PC-3 (cell line): ENCODE data around the gene UBA3. TPM values are rescaled to one million over a fixed set of nuclear protein-coding genes. Genes with fewer than 3 reads are reported as not detected.

Experiments
- ATAC-seq: fragments of 200-7000 bp; cut with Tn5 transposase; 2 replicates; pipeline ENCODE4 v1.9.1; 2020; ENCODE audit warnings: mild to moderate bottlenecking, moderate library complexity
- BruUV-seq: library from RNA; stranded (reverse); fragments of 400-500 nt; replicated peaks from 2 replicates; lab custom pipeline; 2021; lab: Mats Ljungman, UMichigan
- CTCF ChIA-PET: fragments of 300-600 bp; sonication (Branson Sonifier 250); formaldehyde crosslinking; loops from one replicate; lab custom pipeline; 2022; ENCODE audit warnings: antibody characterized with exemption; lab: Charles Lee
- POLR2A ChIA-PET: fragments of 300-600 bp; sonication (Branson Sonifier 250); formaldehyde crosslinking; loops from one replicate; lab custom pipeline; 2022; ENCODE audit warnings: antibody characterized with exemption; ENCODE audit not compliant: unreplicated experiment; lab: Charles Lee
- DNase-seq: peaks from one replicate; pipeline ENCODE4 v3.0.0-alpha.2; 2015
- H2AFZ ChIP-seq: fragments of 300-600 bp; sonication (generic); 2 replicates; pipeline ENCODE4 v1.6.0; 2016; ENCODE audit warnings: antibody characterized with exemption, low read length
- H3F3A ChIP-seq: fragments of 300-600 bp; sonication (generic); one replicate; pipeline ENCODE4 v1.6.0; 2017; ENCODE audit warnings: antibody characterized with exemption, low read length, control low read depth, mild to moderate bottlenecking; ENCODE audit not compliant: unreplicated experiment
- H3K27ac ChIP-seq: fragments of 300-600 bp; sonication (generic); 2 replicates; pipeline ENCODE4 v1.5.1; 2016; ENCODE audit warnings: mild to moderate bottlenecking, low read length
- H3K27me3 ChIP-seq: fragments of 300-600 bp; sonication (generic); 2 replicates; pipeline ENCODE4 v1.6.1; 2016; ENCODE audit warnings: low read length, mixed read lengths
- H3K36me3 ChIP-seq: fragments of 300-600 bp; sonication (generic); 2 replicates; pipeline ENCODE4 v1.6.1; 2016; ENCODE audit warnings: low read depth, mixed run types, low read length, mixed read lengths
- H3K4me1 ChIP-seq: fragments of 300-600 bp; sonication (generic); 2 replicates; pipeline ENCODE4 v1.5.1; 2016; ENCODE audit warnings: low read length; ENCODE audit not compliant: insufficient read depth
- H3K4me2 ChIP-seq: fragments of 300-600 bp; sonication (generic); 2 replicates; pipeline ENCODE4 v1.6.0; 2016; ENCODE audit warnings: low read length
- H3K4me3 ChIP-seq: fragments of 300-600 bp; sonication (generic); 2 replicates; pipeline ENCODE4 v1.5.1; 2016; ENCODE audit warnings: mild to moderate bottlenecking, low read length, mixed read lengths
- H3K79me2 ChIP-seq: fragments of 300-600 bp; sonication (generic); 2 replicates; pipeline ENCODE4 v1.6.1; 2017; ENCODE audit warnings: low read length, mixed read lengths
- H3K9ac ChIP-seq: fragments of 300-600 bp; sonication (generic); 2 replicates; pipeline ENCODE4 v1.6.0; 2016; ENCODE audit warnings: mild to moderate bottlenecking, low read length
- H3K9me2 ChIP-seq: fragments of 300-600 bp; sonication (generic); replicated peaks from 2 replicates; pipeline ENCODE4 v1.6.1; 2016; ENCODE audit warnings: mixed run types, low read length, mixed read lengths
- H3K9me3 ChIP-seq: fragments of 300-600 bp; sonication (generic); 2 replicates; pipeline ENCODE4 v1.6.1; 2016; ENCODE audit warnings: low read length, mixed read lengths
- H4K20me1 ChIP-seq: fragments of 300-600 bp; sonication (generic); 2 replicates; pipeline ENCODE4 v1.6.1; 2016; ENCODE audit warnings: low read length, mixed read lengths
- EZH2 ChIP-seq: fragments of 300-600 bp; sonication (generic); IDR thresholded peaks from one replicate; pipeline ENCODE4 v1.6.1; 2017; ENCODE audit warnings: antibody characterized with exemption, mild to moderate bottlenecking, low read length; ENCODE audit not compliant: unreplicated experiment
- EZH2phosphoT487 ChIP-seq: fragments of 300-600 bp; sonication (generic); IDR thresholded peaks from 2 replicates; pipeline ENCODE4 v1.6.1; 2018; ENCODE audit warnings: mild to moderate bottlenecking, antibody characterized with exemption, low read length, borderline replicate concordance
- intact Hi-C: fragments of 100-400 bp; cut with micrococcal nuclease; formaldehyde crosslinking; loops from 2 replicates; pipeline ENCODE4 v1.9.0; 2023
- total RNA-seq: library from RNA; depleted of rRNA; stranded (reverse); fragments of >200 nt; gene quantifications from 2 replicates; pipeline ENCODE4 v1.2.3, GENCODE V29; 2014
- TF ChIP-seq, protein P1 (sequence below): fragments of 300-600 bp; sonication (generic); conservative IDR thresholded peaks from 2 replicates; pipeline ENCODE4 v1.5.1; 2017; ENCODE audit warnings: antibody characterized with exemption, low read depth, mild to moderate bottlenecking, low read length

The UBA3 gene
- total RNA-seq, 1 experiment from 2014 or later, result 27.5 TPM

DNA sequence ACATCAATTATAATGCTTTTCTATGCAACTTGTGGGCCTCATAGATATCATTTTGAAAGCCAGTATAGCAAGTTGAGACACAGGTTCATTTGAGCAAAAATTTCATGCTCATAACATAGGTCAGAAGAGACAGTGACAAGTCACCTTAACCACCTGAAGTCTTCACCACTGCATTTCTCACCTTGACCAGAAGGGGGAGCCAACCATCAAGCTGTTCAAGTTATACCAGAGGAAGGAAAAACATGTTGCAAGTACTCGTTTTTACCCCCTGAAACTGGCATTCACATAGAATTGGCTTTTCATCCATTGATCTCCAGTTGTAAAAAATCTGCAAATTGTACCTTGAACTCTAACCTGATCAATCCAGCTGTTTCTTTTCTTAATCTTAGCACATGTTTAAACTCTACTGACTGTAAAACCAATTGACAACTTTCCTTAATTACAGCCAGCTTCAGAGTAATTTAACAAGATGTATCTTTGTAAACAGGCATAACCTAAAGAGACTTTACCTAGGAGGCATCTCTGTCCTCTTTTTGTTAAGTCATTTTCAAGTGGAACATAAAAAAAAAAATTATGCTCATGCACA lies 40.8 kb upstream of the UBA3 start:
- Histone ChIP-seq H3K27me3 (no peaks in the 10 kb centered on the region), H4K20me1 (no peaks in the 10 kb centered on the region), H3K36me3 (no peaks in the 10 kb centered on the region), H3F3A (no peaks in the 10 kb centered on the region), H2AFZ (0 out of 2 replicates have a peak overlapping the region, but pooled peaks have one; percentile 28), H3K4me1 (peaks cover 11% of the 10 kb centered on the region), H3K9me3 (no peaks in the 10 kb centered on the region), H3K4me3 (no peak overlapping the region), H3K79me2 (no peaks in the 10 kb centered on the region), H3K27ac (no peak overlapping the region), H3K4me2 (no peak overlapping the region), H3K9me2 (no peaks in the 10 kb centered on the region), H3K9ac (no peak overlapping the region)
- DNase-seq (peak; percentile 77), ATAC-seq (peak; percentile 79)
- TF ChIP-seq, protein P1, sequence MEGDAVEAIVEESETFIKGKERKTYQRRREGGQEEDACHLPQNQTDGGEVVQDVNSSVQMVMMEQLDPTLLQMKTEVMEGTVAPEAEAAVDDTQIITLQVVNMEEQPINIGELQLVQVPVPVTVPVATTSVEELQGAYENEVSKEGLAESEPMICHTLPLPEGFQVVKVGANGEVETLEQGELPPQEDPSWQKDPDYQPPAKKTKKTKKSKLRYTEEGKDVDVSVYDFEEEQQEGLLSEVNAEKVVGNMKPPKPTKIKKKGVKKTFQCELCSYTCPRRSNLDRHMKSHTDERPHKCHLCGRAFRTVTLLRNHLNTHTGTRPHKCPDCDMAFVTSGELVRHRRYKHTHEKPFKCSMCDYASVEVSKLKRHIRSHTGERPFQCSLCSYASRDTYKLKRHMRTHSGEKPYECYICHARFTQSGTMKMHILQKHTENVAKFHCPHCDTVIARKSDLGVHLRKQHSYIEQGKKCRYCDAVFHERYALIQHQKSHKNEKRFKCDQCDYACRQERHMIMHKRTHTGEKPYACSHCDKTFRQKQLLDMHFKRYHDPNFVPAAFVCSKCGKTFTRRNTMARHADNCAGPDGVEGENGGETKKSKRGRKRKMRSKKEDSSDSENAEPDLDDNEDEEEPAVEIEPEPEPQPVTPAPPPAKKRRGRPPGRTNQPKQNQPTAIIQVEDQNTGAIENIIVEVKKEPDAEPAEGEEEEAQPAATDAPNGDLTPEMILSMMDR, result peak; percentile 73
- TF ChIP-seq EZH2phosphoT487, result no peak
- BruUV-seq, result no TSS peak
- ChIA-PET POLR2A (interaction anchor here (0.6 kb wide), 1 partner anchor 79 kb away, joined by 13 read pairs; no protein-coding TSS in a partner anchor), CTCF (interaction anchor here (0.6 to 1.0 kb wide), 2 partner anchors 35 to 40 kb away, joined by 3 read pairs; no protein-coding TSS in a partner anchor)
- intact Hi-C loops, result loop anchor here (1.0 to 5.0 kb wide), 3 partner anchors 34 to 306 kb away; no protein-coding TSS in a partner anchor

DNA sequence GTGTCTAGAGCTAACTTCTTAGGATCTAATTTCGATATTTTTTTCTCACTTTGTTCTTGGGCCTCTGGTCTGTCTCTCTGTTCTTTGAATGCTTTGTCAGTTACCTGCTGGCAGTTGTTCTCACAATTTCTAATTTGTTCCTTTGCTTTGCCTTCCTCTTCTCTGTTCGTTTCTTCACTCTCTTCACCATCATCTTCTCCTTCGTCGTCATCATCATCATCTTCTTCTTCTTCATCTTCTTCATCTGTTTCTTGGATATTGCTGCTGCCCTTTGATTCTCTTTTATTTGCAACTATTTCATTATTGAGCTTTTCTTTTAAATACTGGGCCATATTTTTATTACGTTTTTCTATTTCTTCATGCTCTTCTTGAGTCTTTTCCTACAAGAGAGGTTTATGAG lies 39.5 kb upstream of the UBA3 start:
- POLR2A ChIA-PET, result no interaction called here

GRCh38 chr3:69119138-69119537 lies 39.0 kb upstream of the UBA3 start:
- ChIA-PET POLR2A (no interaction called here), CTCF (no interaction called here)
- intact Hi-C loops, result no loop called here
- no peak overlapping the region for H3K27ac ChIP-seq
- H4K20me1 ChIP-seq, result no peaks in the 10 kb centered on the region
- H3K36me3 ChIP-seq, result no peaks in the 10 kb centered on the region
- no peak for ATAC-seq
- H3K4me1 ChIP-seq, result peaks cover 19% of the 10 kb centered on the region
- H3K79me2 ChIP-seq, result no peaks in the 10 kb centered on the region
- H2AFZ ChIP-seq, result no peak overlapping the region
- no TSS peak for BruUV-seq
- no peaks in the 10 kb centered on the region for H3K9me2 ChIP-seq
- no peaks in the 10 kb centered on the region for H3F3A ChIP-seq
- DNase-seq, result no peak
- no peak for TF ChIP-seq EZH2
- TF ChIP-seq, protein P1, result no peak
- TF ChIP-seq EZH2phosphoT487, result no peak
- no peak overlapping the region for H3K4me2 ChIP-seq
- no peaks in the 10 kb centered on the region for H3K9me3 ChIP-seq
- no peak overlapping the region for H3K4me3 ChIP-seq
- no peaks in the 10 kb centered on the region for H3K27me3 ChIP-seq
- H3K9ac ChIP-seq, result no peak overlapping the region

More for the DNA sequence above, 39.5 kb upstream of the UBA3 start:
- Histone ChIP-seq H3K79me2 (no peaks in the 10 kb centered on the region), H3K36me3 (no peaks in the 10 kb centered on the region), H3K9me2 (no peaks in the 10 kb centered on the region), H3K9me3 (no peaks in the 10 kb centered on the region), H3K9ac (no peak overlapping the region), H3F3A (no peaks in the 10 kb centered on the region), H3K27me3 (no peaks in the 10 kb centered on the region), H4K20me1 (no peaks in the 10 kb centered on the region), H3K4me3 (no peak overlapping the region), H2AFZ (no peak overlapping the region), H3K4me2 (no peak overlapping the region), H3K4me1 (peaks cover 19% of the 10 kb centered on the region), H3K27ac (no peak overlapping the region)
- DNase-seq, result no peak
- TF ChIP-seq EZH2 (no peak), EZH2phosphoT487 (no peak)
- TF ChIP-seq, protein P1, result no peak
- intact Hi-C loops, result loop anchor here (2.0 to 5.0 kb wide), 2 partner anchors 33 to 308 kb away; no protein-coding TSS in a partner anchor
- BruUV-seq, result no TSS peak
- CTCF ChIA-PET, result no interaction called here
- ATAC-seq, result no peak
